GM10248 (cell line): ENCODE measurements around the gene CALN1.

Experiments
- CTCF ChIA-PET: fragments of 300-600 bp; sonication (Branson Sonifier 250); formaldehyde crosslinking; extraction: SDS; loops from one replicate; lab custom pipeline; 2021; ENCODE audit warnings: antibody characterized with exemption; lab: Yijun Ruan, JAX
- POLR2A ChIA-PET: fragments of 350-650 bp; sonication (Branson Sonifier 250); formaldehyde crosslinking; extraction: SDS; loops from one replicate; lab custom pipeline; 2020; ENCODE audit warnings: antibody characterized with exemption; lab: Yijun Ruan, JAX
- DNase-seq: peaks from one replicate; pipeline ENCODE4 v3.0.0; 2012; ENCODE audit errors: extremely low spot score
- TF ChIP-seq, protein P1 (sequence below): IDR thresholded peaks from 2 replicates; pipeline ENCODE4 v1.5.1; 2012; ENCODE audit warnings: mild to moderate bottlenecking, low read depth; ENCODE audit errors: extremely low read depth, missing control alignments, control extremely low read depth

The CALN1 gene

DNA sequence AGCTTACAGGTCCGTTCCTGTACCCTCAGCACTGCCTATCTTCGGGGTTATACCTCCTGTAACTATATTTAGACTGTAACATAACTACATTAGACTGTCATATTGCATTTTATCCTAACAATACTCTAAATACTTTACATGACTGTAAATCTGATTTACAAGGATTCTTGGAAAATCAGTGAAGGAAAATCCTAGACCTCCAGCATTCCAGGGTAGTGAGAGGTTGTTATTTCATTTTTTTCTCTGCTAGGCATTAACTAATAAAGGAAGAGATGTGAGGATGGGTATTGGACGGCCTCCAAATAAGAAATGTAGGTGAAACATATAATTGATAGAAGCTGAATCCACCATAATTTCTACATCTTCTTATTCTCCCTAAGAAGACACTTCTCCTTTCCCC, 569.4 kb downstream of the CALN1 start:
- no peak for DNase-seq
- TF ChIP-seq, protein P1, sequence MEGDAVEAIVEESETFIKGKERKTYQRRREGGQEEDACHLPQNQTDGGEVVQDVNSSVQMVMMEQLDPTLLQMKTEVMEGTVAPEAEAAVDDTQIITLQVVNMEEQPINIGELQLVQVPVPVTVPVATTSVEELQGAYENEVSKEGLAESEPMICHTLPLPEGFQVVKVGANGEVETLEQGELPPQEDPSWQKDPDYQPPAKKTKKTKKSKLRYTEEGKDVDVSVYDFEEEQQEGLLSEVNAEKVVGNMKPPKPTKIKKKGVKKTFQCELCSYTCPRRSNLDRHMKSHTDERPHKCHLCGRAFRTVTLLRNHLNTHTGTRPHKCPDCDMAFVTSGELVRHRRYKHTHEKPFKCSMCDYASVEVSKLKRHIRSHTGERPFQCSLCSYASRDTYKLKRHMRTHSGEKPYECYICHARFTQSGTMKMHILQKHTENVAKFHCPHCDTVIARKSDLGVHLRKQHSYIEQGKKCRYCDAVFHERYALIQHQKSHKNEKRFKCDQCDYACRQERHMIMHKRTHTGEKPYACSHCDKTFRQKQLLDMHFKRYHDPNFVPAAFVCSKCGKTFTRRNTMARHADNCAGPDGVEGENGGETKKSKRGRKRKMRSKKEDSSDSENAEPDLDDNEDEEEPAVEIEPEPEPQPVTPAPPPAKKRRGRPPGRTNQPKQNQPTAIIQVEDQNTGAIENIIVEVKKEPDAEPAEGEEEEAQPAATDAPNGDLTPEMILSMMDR = no peak
- ChIA-PET POLR2A (no interaction called here), CTCF (no interaction called here)

DNA sequence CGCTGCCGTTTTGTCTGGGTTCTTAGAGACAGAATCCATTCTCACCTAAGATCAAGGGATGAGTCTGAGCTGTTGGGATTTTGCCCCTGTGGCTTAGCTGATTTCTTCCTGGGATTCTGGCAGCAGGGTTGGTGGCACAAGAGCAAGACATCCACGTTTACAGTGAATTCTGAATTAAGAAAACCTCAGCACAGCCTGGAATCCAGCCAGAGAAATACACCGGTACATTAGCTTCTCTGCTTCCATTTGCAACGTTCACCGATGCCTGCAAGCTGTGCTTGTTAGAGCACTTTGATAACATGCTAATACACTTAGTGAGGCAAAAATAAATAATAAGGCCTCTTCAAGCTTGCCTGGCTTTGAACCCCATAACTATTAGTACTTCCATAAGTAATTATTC, 569.8 kb downstream of the CALN1 start:
- POLR2A ChIA-PET = no interaction called here
- no peak for DNase-seq
- CTCF ChIA-PET = no interaction called here
- TF ChIP-seq, protein P1 = no peak

DNA sequence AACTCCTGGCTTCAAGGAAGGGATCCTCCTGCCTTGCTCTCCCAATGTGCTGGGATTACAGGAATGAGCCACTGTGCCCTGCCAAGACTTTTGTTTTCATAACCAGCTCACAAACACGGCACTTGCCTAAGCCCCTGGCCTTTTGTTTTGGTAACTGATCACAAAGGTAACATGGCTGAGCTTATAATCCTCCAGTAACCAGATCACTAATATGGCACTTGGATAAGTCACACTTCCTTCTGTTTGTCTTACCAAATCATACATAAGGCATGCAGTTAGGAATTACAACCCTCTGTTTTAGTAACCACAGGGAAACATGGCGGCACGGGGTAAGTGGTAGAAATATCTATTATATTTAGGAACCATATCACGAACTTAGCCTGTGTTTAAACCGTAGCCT, 577.1 kb downstream of the CALN1 start:
- no peak for DNase-seq
- TF ChIP-seq, protein P1 = no peak
- ChIA-PET POLR2A (no interaction called here), CTCF (interaction anchor here (1.3 kb wide), 1 partner anchor 10 kb away, joined by 3 read pairs; no protein-coding TSS in a partner anchor)

DNA sequence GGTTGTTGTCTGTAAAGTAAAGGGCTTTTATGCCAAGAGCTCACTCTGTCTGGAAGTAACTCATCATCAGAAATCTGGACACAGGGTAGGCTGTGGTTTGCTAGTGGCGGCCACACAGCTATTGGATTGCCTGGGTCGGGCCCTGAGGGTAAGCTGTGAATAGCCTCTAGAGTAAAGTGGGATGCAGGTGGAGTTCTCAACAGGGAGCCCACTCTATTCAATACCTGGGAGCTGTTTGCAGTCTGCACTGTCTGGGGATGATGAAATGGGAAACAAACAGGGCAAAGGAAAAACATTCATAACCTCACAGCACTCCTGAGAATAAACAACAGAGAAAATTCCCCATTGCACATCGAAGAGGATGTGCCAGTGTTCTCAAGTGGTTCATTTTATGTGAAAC, 582.6 kb downstream of the CALN1 start:
- TF ChIP-seq, protein P1 = no peak
- no peak for DNase-seq
- ChIA-PET CTCF (no interaction called here), POLR2A (no interaction called here)

DNA sequence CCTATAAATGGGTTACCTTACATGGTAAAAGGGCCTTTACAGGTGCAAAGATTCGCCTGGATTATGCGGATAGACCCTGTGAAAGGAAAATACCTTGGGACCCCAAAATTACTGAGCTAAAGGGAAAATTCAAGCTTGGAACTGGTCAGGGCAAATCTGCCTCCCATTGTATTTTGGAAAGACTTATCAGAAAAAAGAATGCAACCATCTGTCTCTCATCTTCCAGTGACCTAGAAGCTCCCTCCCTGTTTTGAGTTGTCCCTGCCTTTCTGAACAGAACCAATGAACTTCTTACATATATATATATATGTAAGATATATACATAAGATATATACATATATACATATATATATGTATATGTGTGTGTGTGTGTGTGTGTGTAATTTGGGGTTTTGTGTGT, 583.8 kb downstream of the CALN1 start:
- CTCF ChIA-PET = no interaction called here
- POLR2A ChIA-PET = no interaction called here
- TF ChIP-seq, protein P1 = no peak
- no peak for DNase-seq

DNA sequence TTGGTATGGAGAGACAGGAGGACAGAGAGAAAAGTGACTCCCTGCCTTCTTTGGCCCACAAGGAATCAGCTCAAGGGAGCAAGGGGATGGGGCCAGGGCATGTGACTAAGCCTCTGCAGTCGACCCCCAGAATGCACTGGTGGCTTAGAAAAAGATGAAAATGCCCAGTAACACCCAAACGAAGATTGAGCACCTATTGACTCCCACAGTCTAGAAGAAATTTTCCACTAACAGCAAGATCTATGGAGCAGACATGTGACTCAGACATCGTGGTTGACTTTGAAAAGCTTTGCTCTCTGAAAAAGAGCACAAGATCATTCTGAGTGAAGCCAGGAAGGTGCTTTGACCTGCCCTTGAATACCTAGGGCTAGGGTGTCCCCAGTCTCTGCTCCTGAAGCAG, 586.0 kb downstream of the CALN1 start:
- no peak for DNase-seq
- CTCF ChIA-PET = no interaction called here
- TF ChIP-seq, protein P1 = no peak
- POLR2A ChIA-PET = no interaction called here
